GM12875 (cell line): Measurements from ENCODE around the gene LPCAT1.

ENCODE experiments used
- H3K4me3 ChIP-seq: one replicate; pipeline ENCODE4 v1.5.1; 2011; ENCODE audit warnings: low read depth, low read length, control low read depth
- TF ChIP-seq, protein P1 (sequence below): IDR thresholded peaks from 2 replicates; pipeline ENCODE4 v1.5.1; 2011; ENCODE audit warnings: low read depth, mild to moderate bottlenecking, control low read depth, inconsistent platforms, low read length, moderate library complexity, borderline replicate concordance; ENCODE audit not compliant: insufficient read depth

The LPCAT1 gene

DNA sequence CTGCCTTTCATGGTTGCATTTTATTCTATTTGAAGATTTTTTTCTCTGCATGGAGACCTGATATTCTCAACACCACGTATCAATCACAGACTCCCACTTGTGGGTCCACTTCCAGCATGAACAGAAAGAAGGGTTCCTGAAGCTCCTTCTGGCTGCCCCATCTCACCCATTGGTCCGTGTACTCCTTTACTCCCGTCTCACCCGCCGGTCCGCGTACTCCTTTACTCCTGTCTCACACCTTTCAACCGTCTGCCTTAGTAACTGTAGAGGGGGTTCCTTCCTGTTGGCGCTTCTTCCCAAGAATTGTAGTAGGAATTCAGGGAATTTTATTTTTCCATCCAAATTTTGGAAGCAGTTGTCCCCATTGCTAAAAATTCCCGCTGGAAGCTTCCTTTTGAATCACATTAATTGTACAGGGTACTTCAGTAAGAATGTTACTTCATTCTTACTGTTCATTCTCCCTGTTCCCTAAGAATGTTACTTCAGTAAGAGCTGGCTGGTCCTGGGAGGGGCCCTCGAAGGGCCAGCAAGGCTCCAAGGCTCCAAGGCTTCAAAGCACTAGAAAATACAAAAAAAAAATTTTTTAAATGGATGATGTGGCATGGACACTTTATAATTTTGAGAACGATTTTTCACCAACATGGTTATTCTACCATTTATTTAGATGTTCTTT, 3.9 kb upstream of the LPCAT1 start:
- TF ChIP-seq, protein P1, sequence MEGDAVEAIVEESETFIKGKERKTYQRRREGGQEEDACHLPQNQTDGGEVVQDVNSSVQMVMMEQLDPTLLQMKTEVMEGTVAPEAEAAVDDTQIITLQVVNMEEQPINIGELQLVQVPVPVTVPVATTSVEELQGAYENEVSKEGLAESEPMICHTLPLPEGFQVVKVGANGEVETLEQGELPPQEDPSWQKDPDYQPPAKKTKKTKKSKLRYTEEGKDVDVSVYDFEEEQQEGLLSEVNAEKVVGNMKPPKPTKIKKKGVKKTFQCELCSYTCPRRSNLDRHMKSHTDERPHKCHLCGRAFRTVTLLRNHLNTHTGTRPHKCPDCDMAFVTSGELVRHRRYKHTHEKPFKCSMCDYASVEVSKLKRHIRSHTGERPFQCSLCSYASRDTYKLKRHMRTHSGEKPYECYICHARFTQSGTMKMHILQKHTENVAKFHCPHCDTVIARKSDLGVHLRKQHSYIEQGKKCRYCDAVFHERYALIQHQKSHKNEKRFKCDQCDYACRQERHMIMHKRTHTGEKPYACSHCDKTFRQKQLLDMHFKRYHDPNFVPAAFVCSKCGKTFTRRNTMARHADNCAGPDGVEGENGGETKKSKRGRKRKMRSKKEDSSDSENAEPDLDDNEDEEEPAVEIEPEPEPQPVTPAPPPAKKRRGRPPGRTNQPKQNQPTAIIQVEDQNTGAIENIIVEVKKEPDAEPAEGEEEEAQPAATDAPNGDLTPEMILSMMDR: no peak
- no peak overlapping the region for H3K4me3 ChIP-seq

DNA sequence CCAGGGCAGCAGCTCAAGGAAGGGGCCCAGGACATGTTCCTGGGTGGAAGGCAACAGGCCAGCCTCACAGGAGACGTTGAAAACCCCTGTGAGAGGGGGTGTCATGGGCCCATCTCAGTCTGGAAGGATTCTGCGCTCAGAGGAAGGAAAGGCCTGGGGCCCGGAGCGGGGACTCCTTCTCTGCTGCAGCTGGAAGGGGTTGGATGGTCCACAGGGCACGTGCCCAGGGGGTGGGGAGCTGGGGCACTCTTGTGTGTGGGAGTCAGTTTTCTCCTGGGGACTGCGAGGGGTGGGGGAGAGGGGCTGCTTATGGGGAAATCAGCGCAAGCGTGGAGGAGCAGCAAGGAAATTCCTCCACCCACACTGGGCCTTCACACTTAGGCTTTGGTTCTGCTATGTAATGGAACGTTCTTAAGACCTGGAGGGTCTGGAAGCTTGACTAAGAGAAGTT, 2.9 kb upstream of the LPCAT1 start:
- TF ChIP-seq, protein P1: no peak
- H3K4me3 ChIP-seq: peak overlapping the region; percentile 6

DNA sequence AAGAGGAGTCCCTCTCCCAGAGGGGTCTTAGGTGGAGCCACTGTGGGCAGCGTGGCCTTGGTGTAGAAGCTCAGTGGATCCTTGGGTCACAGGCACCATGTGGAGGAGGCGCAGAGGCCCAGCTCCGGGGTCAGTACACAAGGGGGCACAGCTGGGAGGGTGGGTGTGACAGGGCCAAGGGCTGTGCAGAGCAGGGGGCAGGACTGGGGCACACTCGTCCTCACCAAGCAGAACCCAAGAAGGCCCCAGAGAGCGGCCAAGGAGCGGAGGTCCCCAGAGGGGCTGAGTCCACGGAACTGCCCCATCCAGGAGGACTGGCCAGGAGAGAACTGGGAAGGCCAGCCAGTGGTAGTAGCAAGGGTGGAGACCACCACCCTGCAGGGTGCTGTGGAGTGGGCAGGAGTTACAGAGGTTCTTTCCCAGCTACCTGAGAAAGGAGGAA, 2.5 kb upstream of the LPCAT1 start:
- TF ChIP-seq, protein P1: no peak
- H3K4me3 ChIP-seq: peak overlapping the region; percentile 6

DNA sequence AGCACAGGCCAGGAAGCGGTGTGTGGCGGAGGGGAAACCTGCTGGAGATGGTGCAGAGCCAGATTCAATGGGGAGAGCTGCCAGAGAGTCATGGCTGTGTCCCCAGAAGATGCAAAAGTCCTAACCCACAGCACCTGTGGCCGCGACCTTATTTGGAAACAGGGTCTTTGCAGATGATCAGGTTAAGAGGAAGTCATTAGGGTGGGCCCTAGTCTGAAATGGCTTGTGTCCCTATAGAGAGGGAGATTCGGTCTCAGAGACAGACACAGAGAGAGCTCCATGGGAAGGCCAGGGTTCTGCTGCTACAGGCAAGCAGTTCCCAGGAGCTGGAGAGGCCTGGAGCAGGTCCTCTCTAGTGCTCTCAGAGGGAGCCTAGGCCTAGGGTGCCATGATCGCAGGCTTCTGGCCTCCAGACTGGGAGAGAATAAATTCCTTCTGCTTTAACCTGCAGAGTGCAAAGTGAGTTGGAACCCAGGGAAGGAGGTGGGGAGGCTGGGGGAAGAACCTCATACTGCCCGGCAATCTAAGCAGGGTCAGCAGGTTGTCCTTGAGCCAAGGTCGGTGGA, 1.9 kb upstream of the LPCAT1 start:
- H3K4me3 ChIP-seq: peak overlapping the region; percentile 65
- TF ChIP-seq, protein P1: no peak

DNA sequence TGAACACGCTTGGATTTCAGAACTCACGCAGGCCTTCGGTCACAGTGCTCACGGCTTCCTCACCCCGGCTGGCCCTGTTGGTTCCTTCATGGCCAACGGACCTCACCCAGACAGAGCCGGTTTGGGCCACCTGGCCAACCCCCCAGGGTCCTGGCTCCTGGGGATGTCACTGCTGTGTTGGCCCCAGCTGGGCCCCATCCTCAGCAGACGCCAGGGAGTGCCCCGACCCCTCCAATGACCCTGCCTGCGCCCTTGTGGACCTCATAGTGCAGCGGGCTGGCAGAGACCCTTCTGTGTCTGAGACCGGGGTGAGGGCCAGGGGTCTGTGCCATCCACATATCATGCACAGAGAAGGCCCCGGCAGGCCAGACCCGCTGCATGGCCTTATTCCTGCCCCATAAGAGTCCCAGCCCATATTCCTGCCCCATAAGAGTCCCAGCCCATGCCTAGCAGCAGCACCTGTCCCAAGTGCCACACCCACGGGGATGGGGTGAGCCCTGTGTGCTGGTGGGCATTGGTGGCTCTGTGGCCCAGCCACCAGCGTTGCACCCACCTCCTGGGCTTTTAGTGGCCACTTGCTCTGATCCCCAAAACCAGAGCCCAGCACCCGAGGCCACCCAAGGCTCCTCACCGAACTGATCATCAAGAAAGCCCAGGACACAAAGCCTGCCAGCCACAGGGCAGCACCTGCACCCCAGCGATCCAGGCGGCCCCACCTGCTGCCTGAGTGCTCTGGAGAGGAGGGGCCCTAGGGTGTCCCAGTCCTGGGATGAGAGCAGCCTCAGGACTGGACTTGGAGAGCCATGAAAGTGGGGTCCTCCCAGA, 1.3 kb upstream of the LPCAT1 start:
- TF ChIP-seq, protein P1: no peak
- H3K4me3 ChIP-seq: peak overlapping the region; percentile 65

DNA sequence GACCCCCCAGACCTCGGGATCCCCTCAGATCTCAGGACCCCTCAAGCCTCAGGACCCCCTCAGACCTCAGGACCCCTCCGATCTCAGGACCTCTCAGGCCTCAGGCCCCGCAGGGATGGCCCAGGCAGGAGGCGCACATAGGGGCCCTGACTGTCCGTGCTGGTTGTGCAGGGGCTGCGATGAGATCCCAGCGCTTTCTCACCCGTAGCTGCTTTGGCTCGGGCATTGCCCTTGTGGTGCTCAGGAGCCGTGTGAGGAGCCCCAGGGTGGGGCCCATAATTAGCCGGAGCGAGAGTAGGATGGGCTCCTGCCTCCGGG, 680 bp upstream of the LPCAT1 start:
- TF ChIP-seq, protein P1: no peak
- peak overlapping the region; percentile 65 for H3K4me3 ChIP-seq
